ENCODE results near the gene PCDHGC5.

GRCh38 chr5:141516672-141517025 is 27.8 kb downstream of the PCDHGC5 start:
- peak in 1 of 2 donors; percentile 21 for TF ChIP-seq EP300 (IDR thresholded peaks at IDR 0.05)
- TF ChIP-seq POLR2A (IDR thresholded peaks at IDR 0.05) = no peak
- TF ChIP-seq CTCF (IDR thresholded peaks at IDR 0.05) = no peak

Data from tibial nerve (tissue), 4 donors.